B cell (primary cell): ENCODE results near the gene FOXO4. TPM values are rescaled to one million over a fixed set of nuclear protein-coding genes. Genes with fewer than 3 reads are reported as not detected.

Source experiments
- ATAC-seq: fragments of 200-7000 bp; cut with Tn5 transposase; one replicate; pipeline ENCODE4 v1.10.0; 2021; ENCODE audit warnings: low read depth, mild to moderate bottlenecking, moderate number of reproducible peaks, moderate library complexity
- CTCF ChIA-PET: fragments of 350-600 bp; sonication (Branson Sonifier 250); formaldehyde crosslinking; loops from one replicate; lab custom pipeline; 2021; ENCODE audit warnings: antibody characterized with exemption, inconsistent platforms; lab: Charles Lee
- POLR2A ChIA-PET: fragments of 350-600 bp; sonication (Branson Sonifier 250); formaldehyde crosslinking; loops from one replicate; lab custom pipeline; 2021; ENCODE audit warnings: antibody characterized with exemption; lab: Charles Lee
- DNase-seq: peaks from one replicate; pipeline ENCODE4 v3.0.0; 2013
- H2AFZ ChIP-seq: 2 replicates; pipeline ENCODE4 v1.6.1; 2012; ENCODE audit warnings: mild to moderate bottlenecking, low read depth, low read length; ENCODE audit not compliant: insufficient read depth, poor library complexity, severe bottlenecking
- H3K27ac ChIP-seq, 2 donors: 1 replicate in 1 of 2; 2 replicates in 1 of 2; pipeline ENCODE4 v1.5.1; 2012 to 2013; ENCODE audit warnings: low read length in 2 of 2, mild to moderate bottlenecking in 2 of 2, moderate library complexity in 1 of 2
- H3K27me3 ChIP-seq, 4 experiments: fragments of 200-600 bp in 1 of 4; sonication (generic) in 1 of 4; replicated peaks in 1 of 4; 1 replicate in 2 of 4; 2 replicates in 2 of 4; pipeline versions ENCODE4 v1.6.1 to v1.7.0; 2013 to 2016; ENCODE audit warnings: low read length in 3 of 4, mild to moderate bottlenecking in 2 of 4, mixed read lengths in 1 of 4, moderate library complexity in 1 of 4; ENCODE audit not compliant: insufficient read depth in 4 of 4, control insufficient read depth in 3 of 4; ENCODE audit errors: control extremely low read depth in 1 of 4
- H3K36me3 ChIP-seq, 2 experiments: replicated peaks in 1 of 2; 1 replicate in 1 of 2; 2 replicates in 1 of 2; pipeline versions ENCODE4 v1.6.1 to v1.7.1; 2013; ENCODE audit warnings: low read length in 1 of 2; ENCODE audit not compliant: insufficient read depth in 2 of 2, control insufficient read depth in 1 of 2; ENCODE audit errors: control extremely low read depth in 1 of 2, extremely low read depth in 1 of 2
- H3K4me1 ChIP-seq, 2 donors: fragments of 200-600 bp in 1 of 2; sonication (generic) in 1 of 2; 1 replicate in 1 of 2; 2 replicates in 1 of 2; pipeline versions ENCODE4 v1.5.1 to v1.6.1; 2013 to 2017; ENCODE audit warnings: low read length in 2 of 2; ENCODE audit not compliant: control insufficient read depth in 2 of 2, insufficient read depth in 2 of 2
- H3K4me2 ChIP-seq: replicated peaks from 2 replicates; pipeline ENCODE3; 2012; ENCODE audit warnings: mild to moderate bottlenecking, low read depth, low read length; ENCODE audit not compliant: poor library complexity, severe bottlenecking
- H3K4me3 ChIP-seq, 5 experiments: fragments of 200-600 bp in 1 of 5; sonication (generic) in 1 of 5; 1 replicate in 3 of 5; 2 replicates in 2 of 5; pipeline versions ENCODE4 v1.5.1 to v1.7.0; 2011 to 2016; ENCODE audit warnings: low read length in 4 of 5, mild to moderate bottlenecking in 4 of 5, low read depth in 2 of 5, control low read depth in 1 of 5, moderate library complexity in 1 of 5; ENCODE audit not compliant: insufficient read depth in 1 of 5; ENCODE audit errors: control extremely low read depth in 1 of 5, extremely low read depth in 1 of 5
- H3K79me2 ChIP-seq: fragments of 200-600 bp; sonication (generic); one replicate; pipeline ENCODE4 v1.6.0; 2016; ENCODE audit warnings: low read length; ENCODE audit not compliant: control insufficient read depth, insufficient read depth
- H3K9ac ChIP-seq: fragments of 200-600 bp; sonication (generic); 2 replicates; pipeline ENCODE4 v1.6.1; 2017; ENCODE audit warnings: mild to moderate bottlenecking, low read length, moderate library complexity
- H3K9me3 ChIP-seq, 3 donors: one replicate each; pipeline versions ENCODE4 v1.6.1 to v1.7.1; 2013; ENCODE audit warnings: low read length in 2 of 3; ENCODE audit not compliant: control insufficient read depth in 2 of 3, insufficient read depth in 1 of 3; ENCODE audit errors: control extremely low read depth in 1 of 3
- H4K20me1 ChIP-seq: 2 replicates; pipeline ENCODE4 v1.6.0; 2012; ENCODE audit warnings: mild to moderate bottlenecking, low read length; ENCODE audit not compliant: insufficient read depth, control insufficient read depth, poor library complexity, severe bottlenecking
- H3K27ac Mint-ChIP-seq: one replicate; pipeline ENCODE4 v1.8.0; 2021; ENCODE audit warnings: mixed read lengths
- H3K27me3 Mint-ChIP-seq: one replicate; pipeline ENCODE4 v1.8.0; 2021; ENCODE audit warnings: mixed read lengths
- H3K4me1 Mint-ChIP-seq: one replicate; pipeline ENCODE4 v1.8.0; 2021; ENCODE audit warnings: mixed read lengths
- H3K4me3 Mint-ChIP-seq: one replicate; pipeline ENCODE4 v1.8.0; 2021; ENCODE audit warnings: mixed read lengths
- H3K9me3 Mint-ChIP-seq: one replicate; pipeline ENCODE4 v1.8.0; 2022; ENCODE audit warnings: mixed read lengths; ENCODE audit not compliant: insufficient read depth
- EZH2 ChIP-seq: IDR thresholded peaks from 2 replicates; pipeline ENCODE4 v1.6.1; 2012; ENCODE audit warnings: borderline replicate concordance, low read depth, mild to moderate bottlenecking, moderate library complexity, low read length; ENCODE audit not compliant: insufficient read depth, poor library complexity, severe bottlenecking
- WGBS: methylation state at CpG from one replicate; pipeline ENCODE4 v1.1.5; 2013; ENCODE audit warnings: missing lambda C conversion rate; ENCODE audit not compliant: insufficient coverage; 5-methylcytosine and 5-hydroxymethylcytosine counted together
- intact Hi-C: fragments of 100-400 bp; cut with micrococcal nuclease; formaldehyde crosslinking; loops from one replicate; pipeline ENCODE4 v1.10.0; 2022
- polyA plus RNA-seq: library from polyadenylated mRNA; depleted of rRNA; stranded (reverse); fragments of >200 nt; gene quantifications from 2 replicates; pipeline ENCODE4 v1.2.3, GENCODE V29; 2012
- total RNA-seq, 2 donors: library from RNA; stranded (reverse); fragments of 120-200 nt in 1 of 2; gene quantifications; 1 replicate in 1 of 2; 2 replicates in 1 of 2; pipeline versions ENCODE4 v1.2.3 to v1.2.4, GENCODE V29; 2013 to 2022
- TF ChIP-seq, protein P1 (sequence below): fragments of 200-600 bp; IDR thresholded peaks from one replicate; pipeline ENCODE4 v1.8.0; 2022; ENCODE audit warnings: antibody characterized with exemption, mild to moderate bottlenecking

The FOXO4 gene
- total and polyA plus RNA-seq, 2 donors (not counting 1 experiment from before 2014, with no cell fraction given): 13.4 to 41.4 TPM

GRCh38 chrX:71068044-71068918 is 27.4 kb upstream of the FOXO4 start, which contains the start of gene SNX12:
Gene SNX12 (minus strand): TSS chrX:71068334. CDS start chrX:71068306, 28 bp downstream.
- H3K4me1 ChIP-seq: peaks cover 0 to 12% of the 10 kb centered on the region in 2 donors
- intact Hi-C loops: loop anchor here (1.0 to 10.0 kb wide), 7 partner anchors 27 to 613 kb away; partner anchors contain the start of genes FOXO4, NONO and ZMYM3
- Mint-ChIP-seq H3K4me1 (peaks cover 17% of the 10 kb centered on the region), H3K4me3 (peak within 1 kb of the TSS; percentile 96), H3K9me3 (no peaks in the 10 kb centered on the region), H3K27me3 (no peaks in the 10 kb centered on the region), H3K27ac (peak within 1 kb of the TSS; percentile 96)
- H3K27me3 ChIP-seq: no peaks in the 10 kb centered on the region
- peak within 1 kb of the TSS; percentile 68 for H3K9ac ChIP-seq
- TF ChIP-seq, protein P1, sequence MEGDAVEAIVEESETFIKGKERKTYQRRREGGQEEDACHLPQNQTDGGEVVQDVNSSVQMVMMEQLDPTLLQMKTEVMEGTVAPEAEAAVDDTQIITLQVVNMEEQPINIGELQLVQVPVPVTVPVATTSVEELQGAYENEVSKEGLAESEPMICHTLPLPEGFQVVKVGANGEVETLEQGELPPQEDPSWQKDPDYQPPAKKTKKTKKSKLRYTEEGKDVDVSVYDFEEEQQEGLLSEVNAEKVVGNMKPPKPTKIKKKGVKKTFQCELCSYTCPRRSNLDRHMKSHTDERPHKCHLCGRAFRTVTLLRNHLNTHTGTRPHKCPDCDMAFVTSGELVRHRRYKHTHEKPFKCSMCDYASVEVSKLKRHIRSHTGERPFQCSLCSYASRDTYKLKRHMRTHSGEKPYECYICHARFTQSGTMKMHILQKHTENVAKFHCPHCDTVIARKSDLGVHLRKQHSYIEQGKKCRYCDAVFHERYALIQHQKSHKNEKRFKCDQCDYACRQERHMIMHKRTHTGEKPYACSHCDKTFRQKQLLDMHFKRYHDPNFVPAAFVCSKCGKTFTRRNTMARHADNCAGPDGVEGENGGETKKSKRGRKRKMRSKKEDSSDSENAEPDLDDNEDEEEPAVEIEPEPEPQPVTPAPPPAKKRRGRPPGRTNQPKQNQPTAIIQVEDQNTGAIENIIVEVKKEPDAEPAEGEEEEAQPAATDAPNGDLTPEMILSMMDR: no peak
- TF ChIP-seq EZH2: no peak
- WGBS: 3% methylated on average over 32 of the region's 73 CpGs
- peak; percentile 93 for ATAC-seq
- no peaks in the 10 kb centered on the region for H3K9me3 ChIP-seq
- H3K27ac ChIP-seq: peak within 1 kb of the TSS; percentile 74 to 85
- peak within 1 kb of the TSS; percentile 74 for H3K4me2 ChIP-seq
- DNase-seq: peak; percentile 93
- ChIA-PET CTCF (interaction anchor here (1.1 kb wide), 1 partner anchor 113 kb away, joined by 4 read pairs; no protein-coding TSS in a partner anchor), POLR2A (interaction anchor here (0.6 to 1.4 kb wide), 4 partner anchors 13 to 136 kb away, joined by 3 to 13 read pairs (median 5); no protein-coding TSS in a partner anchor)
- peak within 1 kb of the TSS; percentile 74 to 79 (median 76) for H3K4me3 ChIP-seq
- peak within 1 kb of the TSS; percentile 89 for H2AFZ ChIP-seq
- H4K20me1 ChIP-seq: no peaks in the 10 kb centered on the region
- no peaks in the 10 kb centered on the region for H3K36me3 ChIP-seq
- peaks cover 23% of the 10 kb centered on the region for H3K79me2 ChIP-seq

DNA sequence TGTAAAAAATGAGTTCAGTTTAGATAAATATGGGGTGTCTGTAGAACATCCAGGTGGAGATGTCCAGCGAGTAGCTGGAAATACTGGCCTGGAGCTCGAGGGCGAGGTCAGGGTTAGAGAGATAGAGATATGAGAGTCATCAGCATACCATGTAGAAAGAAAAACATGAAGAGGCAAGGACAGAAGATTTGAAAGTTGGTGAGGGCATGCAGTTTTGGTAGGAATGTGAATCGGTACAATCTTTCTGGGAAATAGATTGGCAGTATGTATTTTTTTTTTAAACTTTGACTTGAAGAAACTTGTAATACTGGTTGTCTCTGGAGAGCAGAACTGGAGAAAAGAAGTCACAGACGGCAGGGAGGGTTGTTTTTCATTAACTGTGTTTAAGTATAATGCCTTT is 25.1 kb upstream of the FOXO4 start:
- TF ChIP-seq, protein P1: no peak
- no peak for TF ChIP-seq EZH2
- POLR2A ChIA-PET: no interaction called here
- Histone ChIP-seq H3K4me1 (peaks cover 0 to 12% of the 10 kb centered on the region in 2 donors), H3K36me3 (no peaks in the 10 kb centered on the region), H2AFZ (no peak overlapping the region), H3K9ac (no peak overlapping the region), H3K27ac (no peak overlapping the region), H3K4me3 (no peak overlapping the region), H3K79me2 (peaks cover 13% of the 10 kb centered on the region), H3K4me2 (no peak overlapping the region), H4K20me1 (no peaks in the 10 kb centered on the region), H3K9me3 (no peaks in the 10 kb centered on the region), H3K27me3 (no peaks in the 10 kb centered on the region)
- intact Hi-C loops: no loop called here
- ATAC-seq (no peak), DNase-seq (no peak)
- no peak overlapping the region for H3K4me3 Mint-ChIP-seq
- no peak overlapping the region for H3K27ac Mint-ChIP-seq
- peaks cover 3% of the 10 kb centered on the region for H3K27me3 Mint-ChIP-seq
- no CpG with 5 or more reads among the region's 5 CpGs for WGBS
- no peaks in the 10 kb centered on the region for H3K9me3 Mint-ChIP-seq
- peaks cover 11% of the 10 kb centered on the region for H3K4me1 Mint-ChIP-seq
- CTCF ChIA-PET: no interaction called here
